ENCODE measurements around the gene LRP1B. TPM values are rescaled to one million over a fixed set of nuclear protein-coding genes. Genes with fewer than 3 reads are reported as not detected.

The LRP1B gene
- total RNA-seq, 8 experiments from 2014 or later: 0.04 to 31.2 (median 11.5) TPM

DNA sequence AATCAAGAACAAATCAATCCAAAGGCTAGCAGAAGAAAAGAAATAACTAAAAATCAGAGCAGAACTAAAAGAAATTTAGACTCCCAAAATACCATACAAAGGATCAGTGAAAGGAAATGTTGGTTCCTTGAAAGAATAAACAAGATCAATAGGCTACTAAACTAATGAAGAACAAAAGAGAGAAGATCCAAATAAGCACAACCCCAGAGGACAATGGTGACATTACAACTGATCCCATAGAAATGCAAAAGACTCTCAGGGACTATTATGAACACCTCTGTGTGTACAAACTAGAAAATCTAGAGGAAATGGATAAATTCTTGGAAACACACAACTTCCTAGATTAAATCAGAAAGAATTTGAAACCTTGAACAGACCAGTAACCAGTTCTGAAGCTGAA is 1186.9 kb downstream of the LRP1B start:
- ATAC-seq (replicated peaks in 6 of 8): no peak
- in situ Hi-C loops (cut with MboI; ENCODE audit: low pct_unique_long_range_greater_than_20kb in 2 of 9, low sequenced_read_pairs in 9 of 9, unreplicated experiment in 9 of 9): no loop called here
- no peaks in the 10 kb centered on the region for H3K4me1 ChIP-seq (replicated peaks in 1 of 2)
- no peak overlapping the region for H3K27ac ChIP-seq
- no peak overlapping the region for H3K4me3 ChIP-seq

GRCh38 chr2:140942284-140942683 is 1188.5 kb downstream of the LRP1B start:
- Histone ChIP-seq H3K27ac (no peak overlapping the region), H3K4me1 (replicated peaks in 1 of 2) (no peaks in the 10 kb centered on the region), H3K4me3 (no peak overlapping the region)
- in situ Hi-C loops (cut with MboI; ENCODE audit: low pct_unique_long_range_greater_than_20kb in 2 of 9, low sequenced_read_pairs in 9 of 9, unreplicated experiment in 9 of 9): no loop called here
- 45 to 100% (median 93%) methylated on average over 1 to 2 of the region's 2 CpGs for WGBS, 10 experiments
- no peak for ATAC-seq (replicated peaks in 6 of 8)

DNA sequence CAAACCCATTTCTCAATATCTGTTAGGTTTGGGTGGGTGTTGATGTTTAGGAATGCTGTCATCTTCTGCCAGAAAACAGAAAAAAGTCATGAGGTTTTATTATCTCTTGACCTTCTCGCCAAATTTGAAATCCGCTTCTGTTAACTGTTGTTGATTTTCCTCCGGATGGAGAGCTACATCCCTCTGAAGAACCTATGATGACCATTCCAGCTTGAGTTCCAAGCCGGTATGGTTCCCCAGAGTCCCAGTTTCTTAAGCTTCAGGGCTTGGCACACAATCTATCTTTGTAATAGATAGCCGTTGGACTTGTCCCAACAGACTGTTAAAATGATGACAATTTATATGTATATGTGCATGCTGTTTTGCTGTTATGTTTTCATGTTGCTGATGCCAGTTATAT is 1201.0 kb downstream of the LRP1B start:
- 13 to 100% (median 93%) methylated on average over 2 to 5 of the region's 5 CpGs; no CpG with 5 or more reads in 2 of the 10 experiments for WGBS, 10 experiments
- no peaks in the 10 kb centered on the region for H3K4me1 ChIP-seq (replicated peaks in 1 of 2)
- in situ Hi-C loops (cut with MboI; ENCODE audit: low pct_unique_long_range_greater_than_20kb in 2 of 9, low sequenced_read_pairs in 9 of 9, unreplicated experiment in 9 of 9): no loop called here
- H3K27ac ChIP-seq: no peak overlapping the region
- no peak overlapping the region for H3K4me3 ChIP-seq
- peak in 2 of 8 experiments; percentile 40 to 51 for ATAC-seq (replicated peaks in 6 of 8)

GRCh38 chr2:140918426-140918825 is 1212.4 kb downstream of the LRP1B start:
- Histone ChIP-seq H3K4me3 (no peak overlapping the region), H3K27ac (no peak overlapping the region), H3K4me1 (replicated peaks in 1 of 2) (no peaks in the 10 kb centered on the region)
- 10 to 100% (median 90%) methylated on average over 1 to 3 of the region's 3 CpGs; no CpG with 5 or more reads in 3 of the 10 experiments for WGBS, 10 experiments
- in situ Hi-C loops (cut with MboI; ENCODE audit: low pct_unique_long_range_greater_than_20kb in 2 of 9, low sequenced_read_pairs in 9 of 9, unreplicated experiment in 9 of 9): no loop called here
- no peak for ATAC-seq (replicated peaks in 6 of 8)

DNA sequence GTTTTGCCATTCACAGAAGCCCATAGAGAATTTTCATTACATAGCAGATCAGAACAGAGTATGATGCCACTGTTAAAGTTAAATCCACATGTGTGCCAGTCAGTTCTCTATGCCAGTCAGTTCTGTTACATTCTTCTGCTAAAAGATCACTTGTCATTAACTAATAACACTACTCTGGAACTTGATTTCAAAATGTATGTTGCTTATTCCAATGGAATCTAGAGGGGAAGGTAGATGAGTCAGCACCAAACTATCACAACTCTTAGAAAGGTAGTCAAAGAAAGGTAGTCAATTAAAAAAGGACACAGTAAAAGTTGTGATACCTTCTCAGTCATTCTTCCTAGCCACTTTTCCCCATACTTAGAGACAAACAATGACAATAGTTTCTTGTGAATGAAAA is 1214.4 kb downstream of the LRP1B start:
- Histone ChIP-seq H3K4me1 (replicated peaks in 1 of 2) (no peaks in the 10 kb centered on the region), H3K4me3 (no peak overlapping the region), H3K27ac (no peak overlapping the region)
- in situ Hi-C loops (cut with MboI; ENCODE audit: low pct_unique_long_range_greater_than_20kb in 2 of 9, low sequenced_read_pairs in 9 of 9, unreplicated experiment in 9 of 9): no loop called here
- ATAC-seq (replicated peaks in 6 of 8): no peak

DNA sequence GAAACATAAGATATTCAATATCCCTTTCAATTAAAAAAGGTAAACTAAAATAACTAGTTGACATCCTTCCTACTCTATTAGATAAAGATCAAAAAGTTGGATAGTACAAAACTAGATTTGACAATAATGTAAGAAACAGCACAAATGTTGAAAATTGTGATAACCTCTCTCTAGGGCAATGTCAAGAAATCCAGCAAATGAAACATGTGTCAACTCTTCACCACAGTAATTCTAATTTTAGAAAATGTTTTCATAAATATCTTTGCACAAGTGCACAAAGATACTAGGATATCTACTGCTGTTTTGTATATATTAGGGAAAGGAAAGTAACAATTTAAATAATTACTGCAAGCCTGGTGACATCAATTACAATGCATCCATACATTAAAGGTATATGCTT is 1220.1 kb downstream of the LRP1B start:
- H3K4me1 ChIP-seq (replicated peaks in 1 of 2): no peaks in the 10 kb centered on the region
- no peak for ATAC-seq (replicated peaks in 6 of 8)
- in situ Hi-C loops (cut with MboI; ENCODE audit: low pct_unique_long_range_greater_than_20kb in 2 of 9, low sequenced_read_pairs in 9 of 9, unreplicated experiment in 9 of 9): no loop called here
- H3K4me3 ChIP-seq: no peak overlapping the region
- no peak overlapping the region for H3K27ac ChIP-seq

- in situ Hi-C loops (cut with MboI; ENCODE audit: low pct_unique_long_range_greater_than_20kb in 2 of 9, low sequenced_read_pairs in 9 of 9, unreplicated experiment in 9 of 9): no loop called here
- WGBS, 10 experiments: 20 to 83% (median 61%) methylated on average over 1 to 5 of the region's 6 CpGs; no CpG with 5 or more reads in 1 of the 10 experiments
Observed at GRCh38 chr2:140905083-140905781, 1225.6 kb downstream of the LRP1B start.

GRCh38 chr2:140895378-140895777 is 1235.4 kb downstream of the LRP1B start:
- no peaks in the 10 kb centered on the region for H3K4me1 ChIP-seq (replicated peaks in 1 of 2)
- no peak for ATAC-seq (replicated peaks in 6 of 8)
- in situ Hi-C loops (cut with MboI; ENCODE audit: low pct_unique_long_range_greater_than_20kb in 2 of 9, low sequenced_read_pairs in 9 of 9, unreplicated experiment in 9 of 9): no loop called here
- H3K27ac ChIP-seq: no peak overlapping the region
- 65 to 100% (median 78%) methylated on average over 2 to 8 of the region's 9 CpGs; no CpG with 5 or more reads in 2 of the 10 experiments for WGBS, 10 experiments
- no peak overlapping the region for H3K4me3 ChIP-seq

More at GRCh38 chr2:140905083-140905781, 1225.6 kb downstream of the LRP1B start:
- no peak for ATAC-seq (replicated peaks in 6 of 8)
- H3K27ac ChIP-seq: no peak overlapping the region
- no peak overlapping the region for H3K4me3 ChIP-seq
- H3K4me1 ChIP-seq (replicated peaks in 1 of 2): no peaks in the 10 kb centered on the region

GRCh38 chr2:140893685-140894084 is 1237.1 kb downstream of the LRP1B start:
- in situ Hi-C loops (cut with MboI; ENCODE audit: low pct_unique_long_range_greater_than_20kb in 2 of 9, low sequenced_read_pairs in 9 of 9, unreplicated experiment in 9 of 9): no loop called here
- peak in 2 of 8 experiments; percentile 26 to 50 for ATAC-seq (replicated peaks in 6 of 8)
- H3K4me1 ChIP-seq (replicated peaks in 1 of 2): no peaks in the 10 kb centered on the region
- H3K27ac ChIP-seq: no peak overlapping the region
- H3K4me3 ChIP-seq: no peak overlapping the region
- WGBS, 10 experiments: 17 to 100% (median 86%) methylated on average over 1 to 4 of the region's 4 CpGs

- 61 to 98% (median 87%) methylated on average over 2 to 3 of the region's 3 CpGs; no CpG with 5 or more reads in 2 of the 10 experiments for WGBS, 10 experiments
- no peak overlapping the region for H3K4me3 ChIP-seq
- in situ Hi-C loops (cut with MboI; ENCODE audit: low pct_unique_long_range_greater_than_20kb in 2 of 9, low sequenced_read_pairs in 9 of 9, unreplicated experiment in 9 of 9): no loop called here
- no peaks in the 10 kb centered on the region for H3K4me1 ChIP-seq (replicated peaks in 1 of 2)
- no peak overlapping the region for H3K27ac ChIP-seq
- ATAC-seq (replicated peaks in 6 of 8): no peak
Observed at GRCh38 chr2:140892911-140893637, 1237.7 kb downstream of the LRP1B start.

- WGBS, 10 experiments: 80 to 98% (median 90%) methylated on average over 4 to 5 of the region's 5 CpGs; no CpG with 5 or more reads in 1 of the 10 experiments
- in situ Hi-C loops (cut with MboI; ENCODE audit: low pct_unique_long_range_greater_than_20kb in 2 of 9, low sequenced_read_pairs in 9 of 9, unreplicated experiment in 9 of 9): no loop called here
- no peak for ATAC-seq (replicated peaks in 6 of 8)
- no peak overlapping the region for H3K27ac ChIP-seq
- no peaks in the 10 kb centered on the region for H3K4me1 ChIP-seq (replicated peaks in 1 of 2)
- H3K4me3 ChIP-seq: no peak overlapping the region
Observed at GRCh38 chr2:140892436-140892835, 1238.4 kb downstream of the LRP1B start.

DNA sequence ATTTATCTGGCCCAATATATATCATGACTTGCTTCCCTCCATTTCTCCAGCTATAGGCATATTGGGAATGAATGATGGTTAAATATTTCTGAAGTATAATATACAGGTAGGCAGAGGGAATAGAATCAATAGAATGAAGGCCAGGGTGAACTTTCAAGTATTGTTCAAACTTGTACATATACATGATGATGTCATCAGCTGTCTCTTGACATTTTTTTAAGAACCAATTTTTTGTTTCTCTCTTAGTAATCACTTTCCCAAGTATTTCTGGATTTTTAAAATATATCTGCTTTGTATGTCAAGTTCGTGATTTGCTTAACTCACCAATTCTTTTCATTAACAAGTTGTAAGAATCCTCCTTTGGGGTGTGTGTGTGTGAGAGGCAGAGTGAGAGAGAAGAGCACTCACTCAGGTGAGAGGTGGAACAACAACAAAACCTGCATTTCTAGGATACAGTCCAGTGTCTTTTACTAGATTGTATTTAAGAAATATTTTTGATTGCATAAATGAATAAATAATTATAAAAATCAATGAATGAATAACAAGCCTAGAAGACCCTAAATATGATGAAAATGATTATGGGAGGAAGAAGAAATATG is 1239.1 kb downstream of the LRP1B start:
- WGBS, 10 experiments: 17 to 100% (median 71%) methylated on average over 1 of the region's 1 CpG; no CpG with 5 or more reads in 2 of the 10 experiments
- in situ Hi-C loops (cut with MboI; ENCODE audit: low pct_unique_long_range_greater_than_20kb in 2 of 9, low sequenced_read_pairs in 9 of 9, unreplicated experiment in 9 of 9): no loop called here
- ATAC-seq (replicated peaks in 6 of 8): no peak
- H3K4me3 ChIP-seq: no peak overlapping the region
- H3K27ac ChIP-seq: no peak overlapping the region
- H3K4me1 ChIP-seq (replicated peaks in 1 of 2): no peaks in the 10 kb centered on the region

DNA sequence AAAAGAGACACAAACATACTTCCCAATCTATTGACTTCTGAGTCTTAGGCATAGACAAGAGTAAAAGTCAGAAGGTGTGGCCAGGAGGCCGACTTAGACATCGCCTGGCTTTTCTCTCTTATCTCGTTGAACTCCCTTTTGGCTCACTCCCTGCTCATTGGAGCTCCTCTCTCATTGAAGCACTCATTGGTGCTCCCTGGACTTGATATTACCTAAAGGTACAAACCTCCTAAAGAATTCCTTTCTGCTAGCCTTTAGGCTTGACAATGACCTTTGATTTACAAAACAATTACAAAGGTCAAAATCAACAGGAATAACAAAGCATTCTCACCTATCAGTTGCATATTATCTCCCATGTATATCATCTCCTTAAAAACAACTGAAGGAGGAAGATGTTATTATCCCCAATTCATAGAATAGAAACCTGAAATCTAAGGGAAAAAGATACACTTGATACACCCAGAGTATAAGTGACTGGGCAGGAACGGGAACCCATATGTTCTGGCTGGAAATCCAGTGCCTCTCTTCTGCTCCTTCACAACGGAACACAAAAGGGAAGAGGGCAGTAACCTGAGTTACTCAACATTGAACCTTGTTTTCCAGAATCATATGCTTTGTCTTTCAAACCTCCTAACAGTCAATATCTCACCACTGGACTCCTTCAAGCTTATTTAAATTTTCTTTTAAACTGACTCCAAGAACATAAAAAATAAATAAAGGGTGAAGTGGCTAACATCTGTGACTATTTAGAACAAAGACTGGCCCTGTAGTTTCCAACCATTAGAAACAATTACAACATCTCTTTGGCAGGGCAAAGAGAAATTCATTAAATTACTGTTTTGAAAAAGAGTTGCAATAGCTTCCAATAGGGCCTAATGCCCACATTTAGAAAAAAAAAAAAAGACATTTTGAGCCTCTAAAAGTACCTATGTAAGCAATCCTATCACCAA is 1247.9 kb downstream of the LRP1B start:
- in situ Hi-C loops (cut with MboI; ENCODE audit: low pct_unique_long_range_greater_than_20kb in 2 of 9, low sequenced_read_pairs in 9 of 9, unreplicated experiment in 9 of 9): no loop called here
- ATAC-seq (replicated peaks in 6 of 8): no peak
- H3K4me1 ChIP-seq (replicated peaks in 1 of 2): no peaks in the 10 kb centered on the region
- WGBS, 10 experiments: 19 to 93% (median 79%) methylated on average over 1 to 5 of the region's 5 CpGs
- H3K4me3 ChIP-seq: no peak overlapping the region
- no peak overlapping the region for H3K27ac ChIP-seq
